IMR-90 (cell line): ENCODE results near the gene TCHP. TPM values are rescaled to one million over a fixed set of nuclear protein-coding genes. Genes with fewer than 3 reads are reported as not detected.

ENCODE experiments used
- ATAC-seq: fragments of 200-7000 bp; cut with Tn5 transposase; 2 replicates; pipeline ENCODE4 v1.9.1; 2020; ENCODE audit warnings: low read depth, mild to moderate bottlenecking, moderate library complexity
- BruUV-seq: library from RNA; stranded (reverse); fragments of 400-500 nt; replicated peaks from 2 replicates; lab custom pipeline; 2021; lab: Mats Ljungman, UMichigan
- CTCF ChIA-PET: fragments of 300-600 bp; formaldehyde crosslinking; extraction: SDS; loops from one replicate; lab custom pipeline; 2021; ENCODE audit warnings: antibody characterized with exemption; lab: Yijun Ruan, JAX
- POLR2A ChIA-PET: fragments of 300-600 bp; sonication (Branson Sonifier 250); formaldehyde crosslinking; loops from one replicate; lab custom pipeline; 2022; ENCODE audit warnings: antibody characterized with exemption; ENCODE audit not compliant: unreplicated experiment; lab: Charles Lee
- DNase-seq: peaks from one replicate; pipeline ENCODE4 v3.0.0; 2013
- H2AFZ ChIP-seq: replicated peaks from 2 replicates; pipeline ENCODE3; 2013; ENCODE audit warnings: low read length, mild to moderate bottlenecking; ENCODE audit not compliant: poor library complexity
- H2AK5ac ChIP-seq: 2 replicates; pipeline ENCODE4 v1.6.1; 2013; ENCODE audit warnings: low read depth, low read length, inconsistent platforms
- H2AK9ac ChIP-seq: replicated peaks from 2 replicates; pipeline ENCODE3; 2013; ENCODE audit warnings: mild to moderate bottlenecking, low read depth, low read length, moderate library complexity; ENCODE audit not compliant: poor library complexity
- H2BK120ac ChIP-seq: 2 replicates; pipeline ENCODE4 v1.6.1; 2013; ENCODE audit warnings: low read depth, low read length, inconsistent platforms
- H2BK15ac ChIP-seq: 3 replicates; pipeline ENCODE4 v1.6.1; 2013; ENCODE audit warnings: low read depth, low read length, inconsistent platforms
- H2BK20ac ChIP-seq: 2 replicates; pipeline ENCODE4 v1.6.1; 2013; ENCODE audit warnings: low read depth, mild to moderate bottlenecking, inconsistent platforms, low read length, moderate library complexity
- H2BK5ac ChIP-seq: 2 replicates; pipeline ENCODE4 v1.6.1; 2013; ENCODE audit warnings: mild to moderate bottlenecking, low read depth, low read length, inconsistent platforms; ENCODE audit not compliant: poor library complexity, severe bottlenecking
- H3K14ac ChIP-seq: replicated peaks from 2 replicates; pipeline ENCODE4 v1.6.1; 2013; ENCODE audit warnings: low read depth, low read length, inconsistent platforms
- H3K18ac ChIP-seq: 2 replicates; pipeline ENCODE4 v1.6.1; 2013; ENCODE audit warnings: low read depth, low read length, control low read depth
- H3K23ac ChIP-seq: 2 replicates; pipeline ENCODE4 v1.6.1; 2013; ENCODE audit warnings: low read depth, low read length, inconsistent platforms
- H3K27ac ChIP-seq: 2 replicates; pipeline ENCODE4 v1.5.1; 2013; ENCODE audit warnings: mild to moderate bottlenecking, control low read depth, low read length; ENCODE audit not compliant: insufficient read depth
- H3K27me3 ChIP-seq: 2 replicates; pipeline ENCODE4 v1.6.1; 2013; ENCODE audit warnings: low read length; ENCODE audit not compliant: control insufficient read depth, insufficient read depth
- H3K36me3 ChIP-seq: 2 replicates; pipeline ENCODE4 v1.6.1; 2013; ENCODE audit warnings: low read length, mixed read lengths; ENCODE audit not compliant: control insufficient read depth, insufficient read depth
- H3K4ac ChIP-seq: 2 replicates; pipeline ENCODE4 v1.6.1; 2013; ENCODE audit warnings: low read depth, low read length, inconsistent platforms
- H3K4me1 ChIP-seq: 2 replicates; pipeline ENCODE4 v1.6.1; 2013; ENCODE audit warnings: low read length, mixed read lengths; ENCODE audit not compliant: control insufficient read depth, insufficient read depth
- H3K4me2 ChIP-seq: 2 replicates; pipeline ENCODE4 v1.6.1; 2013; ENCODE audit warnings: low read depth, mild to moderate bottlenecking, control low read depth, low read length, moderate library complexity
- H3K4me3 ChIP-seq: 2 replicates; pipeline ENCODE4 v1.5.1; 2013; ENCODE audit warnings: low read depth, mild to moderate bottlenecking, control low read depth, low read length, moderate library complexity; ENCODE audit not compliant: insufficient read depth
- H3K56ac ChIP-seq: 2 replicates; pipeline ENCODE4 v1.6.1; 2013; ENCODE audit warnings: low read length, inconsistent platforms; ENCODE audit not compliant: insufficient read depth; ENCODE audit errors: extremely low read depth
- H3K79me1 ChIP-seq, 2 experiments: 2 replicates each; pipeline ENCODE4 v1.6.1; 2013; ENCODE audit warnings: low read length in 2 of 2, inconsistent platforms in 1 of 2, low read depth in 1 of 2
- H3K9ac ChIP-seq: 2 replicates; pipeline ENCODE4 v1.6.1; 2013; ENCODE audit warnings: low read depth, low read length, control low read depth
- H3K9me1 ChIP-seq: 2 replicates; pipeline ENCODE4 v1.6.1; 2013; ENCODE audit warnings: low read length, inconsistent platforms; ENCODE audit not compliant: insufficient read depth
- H3K9me3 ChIP-seq: 2 replicates; pipeline ENCODE4 v1.6.1; 2013; ENCODE audit warnings: low read length; ENCODE audit not compliant: control insufficient read depth, insufficient read depth
- H4K20me1 ChIP-seq: 2 replicates; pipeline ENCODE4 v1.6.1; 2013; ENCODE audit warnings: low read length, inconsistent platforms; ENCODE audit not compliant: insufficient read depth
- H4K5ac ChIP-seq: 2 replicates; pipeline ENCODE4 v1.6.1; 2013; ENCODE audit warnings: mild to moderate bottlenecking, low read depth, low read length, control low read depth
- H4K8ac ChIP-seq, 2 experiments: 2 replicates each; pipeline ENCODE4 v1.6.1; 2013; ENCODE audit warnings: low read depth in 2 of 2, low read length in 2 of 2, control low read depth in 1 of 2, inconsistent platforms in 1 of 2
- H4K91ac ChIP-seq: 2 replicates; pipeline ENCODE4 v1.6.1; 2013; ENCODE audit warnings: low read depth, low read length, inconsistent platforms; ENCODE audit not compliant: insufficient read depth
- BHLHE40 ChIP-seq: fragments of 150-350 bp; IDR thresholded peaks from 2 replicates; pipeline ENCODE4 v1.6.1; 2016; ENCODE audit warnings: mild to moderate bottlenecking, low read depth, low read length
- CHD1 ChIP-seq: IDR thresholded peaks from 2 replicates; pipeline ENCODE4 v1.6.1; 2012; ENCODE audit warnings: low read depth, low read length, improper control_type of control experiment
- FOS ChIP-seq: fragments of 150-350 bp; IDR thresholded peaks from 2 replicates; pipeline ENCODE4 v1.6.1; 2016; ENCODE audit warnings: low read depth, low read length
- NFE2L2 ChIP-seq: fragments of 150-350 bp; IDR thresholded peaks from 2 replicates; pipeline ENCODE4 v1.6.1; 2016; ENCODE audit warnings: low read depth, mild to moderate bottlenecking, low read length
- POLR2A ChIP-seq: IDR thresholded peaks from 2 replicates; pipeline ENCODE4 v1.6.1; 2012; ENCODE audit warnings: mild to moderate bottlenecking, low read depth, low read length
- RAD21 ChIP-seq: IDR thresholded peaks from 2 replicates; pipeline ENCODE4 v1.6.1; 2012; ENCODE audit warnings: low read length, improper control_type of control experiment
- RCOR1 ChIP-seq: IDR thresholded peaks from 2 replicates; pipeline ENCODE4 v1.6.1; 2012; ENCODE audit warnings: mild to moderate bottlenecking, low read length, improper control_type of control experiment; ENCODE audit not compliant: insufficient replicate concordance
- RFX5 ChIP-seq: IDR thresholded peaks from 2 replicates; pipeline ENCODE4 v1.8.0; 2012; ENCODE audit warnings: low read depth, mild to moderate bottlenecking, low read length, moderate library complexity
- WGBS, 2 experiments: methylation state at CpG; one replicate each; pipeline versions ENCODE4 v1.1.5 to v1.1.7; 2013; ENCODE audit warnings: missing lambda C conversion rate in 2 of 2; ENCODE audit not compliant: insufficient read length in 1 of 2; ENCODE audit errors: extremely low coverage in 2 of 2; 5-methylcytosine and 5-hydroxymethylcytosine counted together
- dilution Hi-C: fragments of 300-500 bp; cut with HindIII; formaldehyde crosslinking; loops from one replicate; pipeline ENCODE4 v1.14.3; 2018; ENCODE audit warnings: low sequenced_read_pairs; ENCODE audit not compliant: unreplicated experiment
- in situ Hi-C: fragments of 300-500 bp; cut with MboI; formaldehyde crosslinking; loops from 3 replicates; pipeline ENCODE4 v1.14.3; 2019; ENCODE audit warnings: low sequenced_read_pairs, inconsistent platforms, mixed read lengths
- intact Hi-C: fragments of 100-400 bp; cut with micrococcal nuclease; formaldehyde crosslinking; loops from 2 replicates; pipeline ENCODE4 v1.10.0; 2022
- polyA plus RNA-seq, 3 experiments: library from polyadenylated mRNA; depleted of rRNA; stranded (reverse); fragments of >200 nt; gene quantifications; 2 replicates each; pipeline ENCODE4 v1.2.3, GENCODE V29; 2012; ENCODE audit warnings: low replicate concordance in 1 of 3
- total RNA-seq: library from RNA; depleted of rRNA; stranded (reverse); fragments of >200 nt; gene quantifications from 2 replicates; pipeline ENCODE4 v1.2.3, GENCODE V29; 2012
- TF ChIP-seq, protein P1 (sequence below): fragments of 150-350 bp; IDR thresholded peaks from 2 replicates; pipeline ENCODE4 v1.6.1; 2017; ENCODE audit warnings: mild to moderate bottlenecking, antibody characterized with exemption, low read length, low read depth
- TF ChIP-seq, protein P2 (sequence below): fragments of 150-350 bp; IDR thresholded peaks from 2 replicates; pipeline ENCODE4 v1.6.1; 2016; ENCODE audit warnings: low read depth, mild to moderate bottlenecking, low read length, moderate library complexity, borderline replicate concordance

The TCHP gene
- total and polyA plus RNA-seq, 2 of the 4 experiments (the other 2 are of a cell fraction) = 6.1 to 13.4 TPM

DNA sequence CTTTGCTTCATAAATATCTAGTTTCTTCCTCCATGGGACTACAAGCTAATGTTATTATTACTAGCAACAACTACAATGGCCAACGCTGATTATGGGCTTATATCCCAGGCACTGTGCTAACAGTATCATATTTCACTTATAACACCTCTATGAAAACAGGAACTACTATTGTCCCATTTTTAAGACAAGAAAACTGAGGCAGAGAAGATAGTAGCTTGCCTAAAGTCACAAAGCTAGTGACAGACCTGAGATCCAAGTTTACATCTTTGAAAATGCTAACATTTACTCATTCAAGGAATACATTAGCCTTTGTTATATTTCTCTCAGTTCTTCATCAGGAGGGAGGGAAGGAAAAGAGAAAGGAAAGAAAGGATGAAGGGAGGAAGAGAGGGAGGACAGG lies 63.3 kb downstream of the TCHP start:
- ATAC-seq = no peak

More for the DNA sequence above, 63.3 kb downstream of the TCHP start:
- no peak overlapping the region for H2AK9ac ChIP-seq
- H2AK5ac ChIP-seq = no peak overlapping the region
- no peak overlapping the region for H4K5ac ChIP-seq
- H3K9me1 ChIP-seq = peaks cover 10% of the 10 kb centered on the region
- no peak overlapping the region for H3K4ac ChIP-seq
- peaks cover 9 to 30% of the 10 kb centered on the region in 2 experiments; a peak in 3 of 4 replicates for H3K79me1 ChIP-seq
- no peaks in the 10 kb centered on the region for H3K9me3 ChIP-seq
- H3K4me1 ChIP-seq = 0 out of 2 replicates have a peak, but pooled peaks cover 1% of the 10 kb centered on the region
- BruUV-seq = no TSS peak
- no peak overlapping the region for H4K91ac ChIP-seq
- no peak overlapping the region for H3K4me3 ChIP-seq
- ChIA-PET POLR2A (no interaction called here), CTCF (no interaction called here)
- no peak overlapping the region for H3K23ac ChIP-seq
- no peak overlapping the region for H3K27ac ChIP-seq
- DNase-seq = no peak
- intact Hi-C loops = no loop called here
- H3K27me3 ChIP-seq = no peaks in the 10 kb centered on the region
- TF ChIP-seq BHLHE40 = no peak
- no peak for TF ChIP-seq FOS
- no peak for TF ChIP-seq POLR2A
- no peak for TF ChIP-seq RFX5
- no peak for TF ChIP-seq RCOR1
- TF ChIP-seq CHD1 = no peak
- TF ChIP-seq, protein P1, sequence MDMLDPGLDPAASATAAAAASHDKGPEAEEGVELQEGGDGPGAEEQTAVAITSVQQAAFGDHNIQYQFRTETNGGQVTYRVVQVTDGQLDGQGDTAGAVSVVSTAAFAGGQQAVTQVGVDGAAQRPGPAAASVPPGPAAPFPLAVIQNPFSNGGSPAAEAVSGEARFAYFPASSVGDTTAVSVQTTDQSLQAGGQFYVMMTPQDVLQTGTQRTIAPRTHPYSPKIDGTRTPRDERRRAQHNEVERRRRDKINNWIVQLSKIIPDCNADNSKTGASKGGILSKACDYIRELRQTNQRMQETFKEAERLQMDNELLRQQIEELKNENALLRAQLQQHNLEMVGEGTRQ = no peak
- TF ChIP-seq NFE2L2 = no peak
- no peak for TF ChIP-seq RAD21
- TF ChIP-seq, protein P2, sequence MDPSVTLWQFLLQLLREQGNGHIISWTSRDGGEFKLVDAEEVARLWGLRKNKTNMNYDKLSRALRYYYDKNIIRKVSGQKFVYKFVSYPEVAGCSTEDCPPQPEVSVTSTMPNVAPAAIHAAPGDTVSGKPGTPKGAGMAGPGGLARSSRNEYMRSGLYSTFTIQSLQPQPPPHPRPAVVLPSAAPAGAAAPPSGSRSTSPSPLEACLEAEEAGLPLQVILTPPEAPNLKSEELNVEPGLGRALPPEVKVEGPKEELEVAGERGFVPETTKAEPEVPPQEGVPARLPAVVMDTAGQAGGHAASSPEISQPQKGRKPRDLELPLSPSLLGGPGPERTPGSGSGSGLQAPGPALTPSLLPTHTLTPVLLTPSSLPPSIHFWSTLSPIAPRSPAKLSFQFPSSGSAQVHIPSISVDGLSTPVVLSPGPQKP = no peak
- no peak overlapping the region for H3K18ac ChIP-seq
- no peak overlapping the region for H3K9ac ChIP-seq
- in situ Hi-C loops = no loop called here
- H2BK15ac ChIP-seq = no peak overlapping the region
- H2BK5ac ChIP-seq = no peak overlapping the region
- H2BK120ac ChIP-seq = no peak overlapping the region
- no peak overlapping the region for H3K56ac ChIP-seq
- dilution Hi-C loops = no loop called here
- no peak overlapping the region for H3K14ac ChIP-seq
- no peak overlapping the region for H2BK20ac ChIP-seq
- peaks cover 38% of the 10 kb centered on the region for H3K36me3 ChIP-seq
- WGBS, 2 experiments = no CpG with 5 or more reads among the region's 1 CpG
- no peak overlapping the region for H2AFZ ChIP-seq
- no peaks in the 10 kb centered on the region for H4K20me1 ChIP-seq
- no peak overlapping the region for H3K4me2 ChIP-seq
- H4K8ac ChIP-seq = no peak overlapping the region
